ENCODE data around the gene CDHR2. TPM values are rescaled to one million over a fixed set of nuclear protein-coding genes. Genes with fewer than 3 reads are reported as not detected.
"Not testable (repeated sequence)": the region's sequence is repeated elsewhere in the genome, so short reads cannot be mapped to it uniquely, and the experiment has no call there.

CDHR2 gene
- total RNA-seq, 1 experiment from 2014 or later = not detected

DNA sequence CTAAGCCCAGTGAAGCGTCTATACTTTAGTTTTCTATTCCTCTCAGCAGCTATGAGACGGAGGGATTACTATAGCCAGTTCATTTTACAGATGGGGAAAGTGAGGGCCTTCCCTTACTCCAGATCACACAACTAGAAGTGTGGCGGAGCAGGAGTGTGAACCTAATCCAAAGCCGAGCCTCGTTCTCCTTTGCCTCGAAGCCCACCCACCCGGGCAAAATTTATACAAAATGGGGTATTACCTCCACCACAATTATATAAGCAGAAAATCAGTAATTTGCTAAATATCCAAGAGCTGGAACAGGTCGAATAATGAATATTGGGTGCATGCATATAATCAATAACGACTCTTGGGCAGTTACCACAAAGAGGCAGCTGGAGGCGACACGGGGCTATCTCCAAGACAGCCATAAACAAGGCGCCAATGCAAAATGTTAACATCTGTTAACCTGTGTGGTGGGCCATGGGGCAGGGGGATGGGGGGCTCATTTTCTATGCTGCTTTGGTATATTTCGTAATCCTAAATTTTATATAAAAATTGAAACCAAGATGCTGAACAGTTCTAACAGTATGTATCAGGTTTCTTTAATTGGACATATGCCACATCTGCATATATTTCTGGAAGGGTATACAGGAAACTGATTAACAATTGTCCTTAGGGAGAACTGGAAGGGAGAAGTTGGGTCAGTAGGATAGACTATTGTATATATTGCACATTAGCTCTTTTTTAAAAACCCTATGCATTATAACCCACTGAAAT is 10.7 kb upstream of the CDHR2 start:
- no peak for DNase-seq (ENCODE audit: extremely low read depth, low read depth)

DNA sequence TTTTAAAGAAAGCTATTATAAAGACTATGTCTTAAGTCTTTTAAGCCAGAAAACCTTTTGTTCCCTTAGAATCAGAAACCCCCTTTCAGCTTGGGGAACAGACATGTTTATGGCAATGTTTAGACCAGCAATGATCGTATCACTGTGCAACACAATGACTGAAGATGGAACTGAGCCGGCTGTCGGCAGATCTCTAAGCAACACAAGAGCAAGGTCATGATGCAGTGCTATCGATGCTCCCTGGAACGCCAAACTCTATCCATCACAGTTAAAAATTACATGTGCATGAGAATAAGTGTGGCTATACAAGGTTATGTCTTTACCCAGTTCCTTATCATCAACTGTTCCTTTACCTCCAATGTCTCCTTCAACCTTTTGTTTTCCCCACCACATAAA is 10.2 kb upstream of the CDHR2 start:
- DNase-seq (ENCODE audit: extremely low read depth, low read depth) = no peak

DNA sequence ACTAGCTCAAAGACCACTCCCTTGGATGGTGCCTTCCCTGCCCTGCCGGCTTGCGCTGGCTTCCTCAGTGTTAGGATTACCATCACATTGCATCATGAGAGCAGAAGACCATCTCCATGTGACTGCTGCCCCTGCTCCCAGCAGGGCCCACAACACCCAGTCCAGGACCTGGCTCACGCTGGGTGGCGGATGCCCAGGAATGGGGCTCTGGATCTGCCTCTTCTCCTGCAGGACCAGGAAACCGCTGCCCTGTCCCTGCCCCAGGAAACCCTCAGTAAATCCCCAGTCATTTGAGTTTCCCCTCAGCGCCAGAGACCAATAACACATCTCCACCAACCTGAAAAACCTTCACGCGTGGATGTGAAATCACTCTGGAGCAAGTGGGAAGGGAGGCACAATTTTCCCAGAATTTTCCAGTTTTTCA is 8.7 kb upstream of the CDHR2 start:
- DNase-seq (ENCODE audit: extremely low read depth, low read depth) = peak; percentile 59

DNA sequence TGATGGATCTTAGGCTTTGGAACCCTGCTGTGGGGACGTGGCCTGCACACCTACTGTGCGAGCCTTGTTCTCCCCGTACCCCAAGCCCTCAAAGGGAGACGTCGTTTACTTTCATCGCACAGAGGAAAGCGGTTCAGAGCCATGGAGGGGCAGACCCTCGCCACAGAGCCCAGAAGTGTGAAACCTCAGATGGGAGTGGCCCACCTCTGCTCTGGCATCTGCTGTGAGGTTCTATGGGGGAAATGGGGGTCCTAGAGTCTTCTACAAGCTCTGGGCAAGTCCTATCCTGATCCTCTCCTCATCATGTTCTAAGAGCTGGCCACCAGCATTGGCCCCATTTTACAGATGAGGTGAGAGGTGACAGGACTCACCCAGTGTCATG is 8.2 kb upstream of the CDHR2 start:
- no peak for DNase-seq (ENCODE audit: extremely low read depth, low read depth)

DNA sequence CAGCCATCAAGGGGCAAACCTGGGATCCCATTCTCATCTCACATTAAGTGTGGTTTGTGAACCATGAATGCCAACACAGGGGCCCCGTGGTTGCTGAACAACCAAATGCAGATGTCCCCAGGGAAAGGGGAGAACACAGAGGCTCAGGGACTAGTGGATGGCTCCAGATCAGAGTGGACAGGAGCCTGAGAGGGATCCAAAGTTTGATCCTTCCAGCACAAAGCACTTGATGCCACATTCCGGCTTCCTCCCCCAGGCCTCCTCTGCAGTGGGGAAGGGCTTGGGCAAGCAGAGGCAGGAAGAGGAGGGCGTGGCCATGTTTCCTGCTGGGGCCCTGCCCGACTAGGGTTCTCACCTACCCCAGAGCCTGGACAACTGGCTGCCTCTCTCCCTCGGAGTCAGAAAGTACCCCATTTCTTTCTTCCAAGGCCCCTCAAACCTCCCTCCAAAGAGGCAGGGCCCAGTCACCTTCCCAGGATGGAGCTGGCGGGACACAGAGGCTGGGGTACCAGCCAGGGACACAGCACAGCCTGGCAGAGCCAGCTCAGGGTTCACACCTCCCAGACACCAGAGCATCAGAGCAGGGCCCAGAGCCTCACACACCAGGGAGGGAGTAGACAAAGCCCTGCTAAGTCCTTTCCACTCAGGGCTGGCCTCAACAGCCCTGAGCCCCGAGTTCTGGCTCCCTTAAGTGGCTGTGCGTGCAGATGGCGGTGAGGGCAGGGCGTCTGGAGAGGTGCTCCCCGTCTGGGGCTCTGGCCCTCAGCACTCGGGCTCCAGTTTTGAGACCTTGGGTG is 7.6 kb upstream of the CDHR2 start:
- DNase-seq (ENCODE audit: extremely low read depth, low read depth) = peak; percentile 46

DNA sequence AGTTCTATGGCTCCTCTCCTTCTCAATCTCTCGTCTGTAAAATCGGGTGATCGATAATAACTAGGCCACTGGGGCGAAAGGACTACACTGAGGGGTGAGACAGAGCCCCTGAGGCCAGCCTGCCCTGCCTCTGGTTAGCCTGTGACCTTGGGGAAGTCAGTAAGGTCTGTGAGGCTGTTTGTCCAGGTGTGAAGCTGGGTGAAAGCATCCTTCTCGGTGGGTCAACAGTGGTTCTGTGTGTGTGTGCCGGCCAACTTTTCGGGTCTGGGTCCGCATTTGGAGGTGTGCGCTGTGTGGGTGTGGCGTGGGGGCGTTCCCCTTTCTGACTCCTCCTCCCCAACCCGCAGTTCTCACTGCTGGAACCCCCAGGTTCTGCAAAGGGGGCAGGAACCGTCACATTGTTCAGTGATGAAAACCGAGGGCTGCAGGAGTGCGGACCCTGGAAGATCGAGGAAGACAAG is 7.0 kb upstream of the CDHR2 start:
- DNase-seq (ENCODE audit: extremely low read depth, low read depth) = no peak

DNA sequence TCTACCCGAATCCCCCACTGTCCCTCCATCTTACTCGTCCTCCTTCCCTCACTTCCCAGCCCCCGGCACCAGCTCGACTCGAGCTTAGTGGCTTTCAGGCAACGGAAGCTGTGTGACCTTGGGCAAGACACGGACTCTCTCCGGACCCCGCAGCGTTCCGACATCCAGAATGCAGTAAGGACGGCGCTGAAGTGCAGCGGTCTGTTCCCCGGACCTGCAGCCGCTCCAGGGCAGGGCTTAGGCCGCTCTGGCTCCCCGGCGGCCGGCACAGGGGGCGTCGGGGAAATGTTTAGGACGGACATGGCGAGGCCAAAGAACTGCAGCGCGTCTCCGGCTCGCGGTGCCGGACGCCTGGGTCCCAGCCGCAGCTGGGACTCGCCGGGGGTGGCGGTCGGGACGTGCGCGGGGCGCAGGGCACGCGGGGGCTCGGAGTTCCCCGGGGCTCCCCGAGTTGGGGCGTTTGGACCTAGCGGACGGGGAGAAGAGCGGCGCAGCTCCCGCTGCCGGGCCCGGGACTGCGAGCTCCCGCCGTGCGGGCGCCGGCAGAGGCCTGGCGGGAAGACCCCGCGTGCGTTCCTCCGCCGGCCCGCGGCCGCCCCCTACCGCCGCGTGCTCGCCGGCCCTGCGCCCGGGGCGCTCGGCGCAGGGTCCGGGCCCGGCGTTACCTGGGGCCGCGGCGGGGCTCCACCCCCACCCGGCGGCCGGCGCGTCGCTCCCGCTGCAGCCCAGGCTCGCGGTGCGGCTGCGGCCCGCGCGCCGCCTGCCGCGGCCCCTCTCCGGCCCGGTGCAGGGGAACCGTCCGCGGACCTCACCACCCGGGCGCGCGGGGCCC is 6.3 kb upstream of the CDHR2 start:
- DNase-seq (ENCODE audit: extremely low read depth, low read depth) = no peak

DNA sequence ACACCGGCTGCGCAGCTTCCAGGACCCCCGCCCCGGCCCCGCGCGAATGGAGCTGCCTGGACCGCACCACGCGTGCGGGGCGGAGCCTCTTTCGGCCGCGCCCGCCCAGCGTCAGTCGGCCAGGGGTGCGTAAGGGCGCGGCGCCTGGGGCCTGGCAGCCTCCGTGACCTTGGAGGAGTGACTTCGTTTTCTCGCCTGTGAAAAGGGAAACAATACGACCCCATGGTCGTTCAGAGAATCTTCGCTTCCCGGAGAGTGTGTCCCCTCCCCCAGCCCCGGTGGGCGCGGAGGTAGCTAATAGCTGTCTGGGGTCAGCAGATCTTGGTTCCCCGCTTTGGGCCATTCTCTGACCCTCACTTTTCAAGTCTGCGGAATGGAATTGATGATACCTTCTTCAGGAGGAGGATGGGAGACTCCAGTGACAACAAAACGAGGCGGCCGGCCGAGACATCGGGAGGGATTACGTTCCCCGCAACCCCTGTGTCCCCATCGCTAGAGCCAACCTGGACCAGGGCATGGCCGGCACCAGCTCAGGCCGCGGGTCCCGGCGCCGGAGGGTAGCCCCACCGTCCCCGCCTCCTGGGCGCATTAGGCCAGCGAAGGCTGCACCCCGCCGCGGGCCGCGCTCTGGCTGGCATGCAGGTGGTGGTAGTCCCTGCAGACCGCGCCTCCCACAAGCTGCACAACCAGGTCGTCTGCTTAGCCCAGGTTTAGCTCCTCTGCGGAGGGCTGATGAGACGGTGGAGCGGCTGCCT is 5.5 kb upstream of the CDHR2 start:
- DNase-seq (ENCODE audit: extremely low read depth, low read depth) = peak; percentile 43

DNA sequence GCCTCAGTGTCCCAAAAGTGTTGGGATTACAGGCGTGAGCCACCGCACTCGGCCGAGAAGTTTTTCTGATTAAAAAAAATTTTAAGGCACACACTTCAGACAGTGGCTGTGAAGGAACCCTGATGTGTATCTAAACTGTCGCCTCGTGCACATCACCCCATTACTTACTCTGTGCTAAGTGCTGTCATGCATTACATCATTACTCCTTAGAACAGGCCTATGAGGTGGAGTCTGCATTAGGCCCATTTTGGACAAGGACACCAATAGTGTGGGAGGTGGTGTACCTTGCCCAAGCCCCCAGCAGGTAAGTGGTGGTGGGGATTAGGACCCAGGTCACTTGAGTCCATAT is 3.8 kb upstream of the CDHR2 start:
- DNase-seq (ENCODE audit: extremely low read depth, low read depth) = no peak

DNA sequence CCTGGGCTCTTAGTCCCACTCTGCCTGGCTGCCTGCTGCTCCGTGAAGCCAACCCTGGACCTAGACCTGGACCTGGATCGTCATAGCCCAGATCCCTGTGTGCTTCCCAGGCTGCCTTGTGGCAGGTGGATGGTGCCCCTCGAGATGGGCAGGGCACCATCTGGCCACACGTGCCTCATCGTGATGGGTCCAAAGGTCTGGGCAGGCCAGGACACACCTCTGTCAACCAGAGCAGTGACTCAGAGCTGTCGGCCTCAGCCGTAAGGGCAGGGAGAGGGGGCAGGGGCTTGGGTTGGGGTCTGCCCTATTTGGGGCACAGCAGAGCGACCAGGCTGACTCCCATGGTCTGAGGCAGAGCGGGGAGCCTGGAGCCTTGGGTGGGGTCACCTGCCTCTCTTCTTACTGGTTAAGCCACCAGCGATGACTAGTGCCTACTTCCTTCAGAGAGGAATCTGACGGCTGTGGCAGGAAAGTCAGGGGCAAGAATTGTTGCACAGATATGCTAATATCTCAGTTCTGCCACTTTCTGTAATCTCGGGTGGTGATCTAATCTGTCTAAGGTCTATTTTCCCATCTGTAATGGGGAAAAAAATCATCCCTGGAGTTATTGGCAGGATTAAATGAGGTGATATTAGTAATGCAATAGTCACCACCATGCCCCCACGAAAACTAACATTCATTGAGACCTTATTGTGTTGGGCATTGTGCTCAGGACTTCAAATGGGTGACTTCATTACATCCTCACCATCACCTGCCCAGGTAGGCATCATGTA is 3.2 kb upstream of the CDHR2 start:
- DNase-seq (ENCODE audit: extremely low read depth, low read depth) = no peak

DNA sequence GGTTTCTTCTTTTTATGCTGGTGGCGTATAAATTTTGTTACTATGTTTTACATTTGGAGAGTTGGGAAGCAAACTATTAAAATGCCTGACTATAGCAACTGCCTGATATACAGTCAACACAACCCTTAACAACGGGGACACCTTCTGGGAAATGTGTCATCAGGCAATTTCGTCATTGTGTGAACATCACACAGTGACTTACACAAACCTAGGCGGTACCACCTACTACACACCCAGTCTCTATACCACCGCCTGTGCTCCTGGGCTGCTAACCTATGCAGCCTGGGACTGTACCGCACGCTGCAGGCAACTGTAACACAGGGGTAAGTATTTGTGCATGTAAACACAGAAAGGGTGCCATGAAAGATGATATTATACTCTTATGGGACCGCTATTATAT is 1.3 kb upstream of the CDHR2 start:
- DNase-seq (ENCODE audit: extremely low read depth, low read depth) = no peak

DNA sequence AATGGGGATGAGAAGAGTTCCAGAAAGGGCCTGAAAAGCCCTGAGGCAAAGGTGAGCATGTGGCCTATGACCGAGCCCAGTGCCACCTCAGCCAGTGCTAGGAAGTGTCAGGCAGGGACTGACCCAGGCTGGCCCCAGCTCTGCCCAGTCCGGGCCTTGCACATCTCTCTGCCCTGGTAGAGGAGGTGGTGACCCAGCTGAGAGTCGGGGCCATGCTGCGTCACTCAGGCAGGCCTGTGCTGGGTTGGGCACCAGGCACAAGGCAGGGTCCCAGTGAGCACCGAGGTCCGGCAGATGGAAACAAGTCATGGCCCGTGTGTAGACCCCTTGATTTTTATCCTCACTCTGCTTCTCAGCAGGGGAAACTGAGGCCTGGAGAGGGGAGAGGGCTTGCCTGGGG is 729 bp downstream of the CDHR2 start:
- no peak for DNase-seq (ENCODE audit: extremely low read depth, low read depth)

DNA sequence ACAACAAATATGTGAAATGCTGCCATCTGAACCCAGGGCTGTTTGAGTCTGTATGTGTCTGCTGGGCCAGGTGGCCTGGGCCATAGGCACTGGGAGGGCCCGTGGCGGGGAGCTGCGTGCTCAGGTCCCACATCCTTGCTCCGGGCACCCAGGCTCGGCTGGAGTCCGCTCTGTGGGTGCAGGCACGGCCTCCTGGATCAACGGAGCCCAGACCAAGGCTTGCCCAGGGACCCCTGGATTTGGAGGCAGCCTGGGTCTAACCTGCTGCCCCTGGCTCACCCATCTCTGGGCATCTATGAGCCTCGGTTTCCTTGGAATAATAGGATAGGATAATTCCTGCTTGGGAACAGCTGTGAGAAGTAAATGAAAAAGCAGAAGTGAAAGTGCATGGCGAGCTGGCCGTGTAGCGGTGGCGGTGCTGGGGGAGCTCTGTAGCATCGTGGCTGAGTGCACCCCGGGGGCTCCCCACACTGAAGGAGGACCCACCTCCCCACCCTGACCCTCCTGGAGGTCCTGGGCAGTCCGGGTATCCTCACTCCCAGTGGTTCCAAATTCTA is 1.2 kb downstream of the CDHR2 start:
- no peak for DNase-seq (ENCODE audit: extremely low read depth, low read depth)

DNA sequence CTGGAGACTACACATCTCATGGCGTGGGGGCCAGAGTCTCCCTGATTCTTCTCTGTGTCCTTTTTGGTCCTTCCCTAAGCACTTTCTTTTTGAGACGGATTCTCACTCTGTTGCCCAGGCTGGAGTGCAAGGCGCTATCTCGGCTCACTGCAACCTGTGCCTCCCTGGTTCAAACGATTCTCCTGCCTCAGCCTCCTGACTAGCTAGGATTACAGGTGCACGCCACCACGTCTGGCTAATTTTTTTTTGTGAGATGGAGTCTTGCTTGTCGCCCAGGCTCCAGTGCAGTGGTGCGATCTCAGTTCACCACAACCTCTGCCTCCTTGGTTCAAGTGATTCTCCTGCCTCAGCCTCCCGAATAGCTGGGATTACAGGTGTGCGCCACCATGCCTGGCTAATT is 1.8 kb downstream of the CDHR2 start:
- DNase-seq (ENCODE audit: extremely low read depth, low read depth) = not testable (repeated sequence)

DNA sequence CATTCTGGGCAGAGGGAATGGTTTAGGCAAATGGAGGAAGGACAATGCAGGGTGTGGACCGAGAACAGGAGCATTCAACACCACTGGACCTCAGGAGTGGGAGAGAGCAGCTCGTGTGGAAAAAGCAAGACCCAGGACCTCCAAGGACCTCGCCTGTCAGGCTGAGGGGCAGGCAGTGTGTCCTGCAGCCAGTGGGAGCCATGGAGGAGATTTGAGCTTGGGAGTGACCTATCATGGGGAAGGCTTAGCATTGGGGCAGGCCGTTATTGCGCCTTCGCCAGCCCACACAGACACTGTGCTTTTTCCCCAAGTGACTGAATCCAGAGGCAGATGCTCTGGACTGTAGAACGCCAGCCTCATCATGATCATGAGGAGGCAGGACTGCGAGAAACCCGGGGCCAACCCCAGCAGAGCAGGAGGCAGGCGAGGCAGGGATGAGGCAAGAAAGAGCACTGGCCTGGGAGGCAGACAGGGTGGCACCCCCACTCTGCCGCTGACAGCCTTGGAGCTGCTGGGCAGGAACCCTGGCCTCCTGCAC is 3.3 kb downstream of the CDHR2 start:
- no peak for DNase-seq (ENCODE audit: extremely low read depth, low read depth)

DNA sequence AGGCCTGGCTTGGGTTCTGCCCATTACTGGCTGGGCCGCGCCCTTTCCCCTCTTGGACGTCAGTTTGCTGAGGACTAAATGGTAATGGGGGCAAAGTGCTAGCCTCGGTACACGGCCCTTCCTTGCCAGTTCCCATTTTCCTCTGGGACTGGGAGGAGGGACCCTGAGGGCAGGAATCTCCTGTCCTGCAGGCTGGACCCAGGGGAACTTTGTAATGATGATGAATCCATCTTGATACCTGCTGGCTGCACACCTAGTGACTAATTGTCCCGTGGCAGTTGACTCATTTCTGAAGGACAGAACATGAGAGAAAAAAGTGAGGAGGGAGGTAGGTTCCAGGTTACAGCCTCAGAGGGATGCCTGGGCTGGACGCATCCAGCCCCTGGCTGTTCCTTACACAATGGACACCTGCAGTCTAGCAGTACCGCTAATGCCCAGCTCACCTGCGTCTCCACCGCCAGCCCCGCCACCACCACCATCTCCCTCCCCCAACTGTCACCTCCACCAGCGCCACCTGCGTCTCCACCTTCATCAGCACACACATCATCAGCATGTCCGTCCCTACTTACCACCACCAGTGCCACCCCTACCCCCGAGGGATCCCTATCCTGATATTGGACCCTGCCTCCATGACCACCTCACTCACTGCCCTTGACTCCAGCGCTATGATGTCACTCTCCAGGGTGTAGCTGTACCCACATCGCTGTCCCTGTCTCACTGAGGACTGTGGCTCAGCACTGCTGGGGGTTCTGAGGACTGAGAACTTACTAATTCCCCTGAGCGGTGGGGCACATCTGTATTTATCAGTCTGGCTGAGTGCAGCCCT is 4.3 kb downstream of the CDHR2 start:
- DNase-seq (ENCODE audit: extremely low read depth, low read depth) = no peak

DNA sequence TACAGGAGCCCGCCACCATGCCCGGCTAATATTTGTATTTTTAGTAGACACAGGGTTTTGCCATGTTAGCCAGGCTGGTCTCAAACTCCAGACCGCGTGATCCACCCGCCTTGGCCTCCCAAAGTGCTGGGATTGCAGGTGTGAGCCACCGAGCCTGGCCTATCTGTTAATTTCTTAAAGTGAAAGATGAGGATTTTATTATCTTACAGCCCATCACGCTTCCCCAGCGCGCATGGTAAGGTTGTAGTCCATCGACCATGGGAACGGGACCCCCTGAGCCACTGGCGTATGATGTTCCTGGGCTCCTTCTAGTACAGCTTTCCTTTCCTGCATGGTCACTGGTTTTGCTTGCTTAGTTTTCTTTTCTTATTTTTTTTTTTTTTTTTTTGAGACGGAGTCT is 8.7 kb downstream of the CDHR2 start:
- no peak for DNase-seq (ENCODE audit: extremely low read depth, low read depth)

DNA sequence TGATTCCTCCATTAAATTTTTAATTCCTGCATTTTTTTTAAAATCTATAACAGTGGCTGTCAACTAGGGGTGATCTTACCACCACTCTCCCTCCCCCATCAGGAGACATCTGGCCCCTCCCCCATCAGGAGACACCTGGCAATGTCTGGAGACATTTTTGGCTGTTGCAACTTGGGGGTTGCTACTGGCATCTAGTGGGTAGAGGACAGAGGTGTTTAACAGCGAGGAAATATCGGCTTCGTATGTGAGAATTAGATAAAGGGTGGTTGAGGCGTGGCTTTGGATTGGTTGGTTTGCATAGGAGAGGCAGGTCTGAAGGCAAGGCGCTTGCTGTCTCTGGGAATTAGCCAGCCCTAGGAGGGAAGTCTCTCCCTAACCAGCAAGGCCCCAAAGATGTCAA is 10.5 kb downstream of the CDHR2 start:
- no peak for DNase-seq (ENCODE audit: extremely low read depth, low read depth)
